Islet precursor cell (in vitro differentiated cells): ENCODE data around the gene VMAC.
A peak's percentile ranks its signal among the peaks of the same experiment; 100 is the strongest.
"Not testable (repeated sequence)": the region's sequence is repeated elsewhere in the genome, so short reads cannot be mapped to it uniquely, and the experiment has no call there.

Experiments
- DNase-seq: peaks from one replicate; pipeline ENCODE4 v3.0.0-alpha.2; 2018

VMAC gene

DNA sequence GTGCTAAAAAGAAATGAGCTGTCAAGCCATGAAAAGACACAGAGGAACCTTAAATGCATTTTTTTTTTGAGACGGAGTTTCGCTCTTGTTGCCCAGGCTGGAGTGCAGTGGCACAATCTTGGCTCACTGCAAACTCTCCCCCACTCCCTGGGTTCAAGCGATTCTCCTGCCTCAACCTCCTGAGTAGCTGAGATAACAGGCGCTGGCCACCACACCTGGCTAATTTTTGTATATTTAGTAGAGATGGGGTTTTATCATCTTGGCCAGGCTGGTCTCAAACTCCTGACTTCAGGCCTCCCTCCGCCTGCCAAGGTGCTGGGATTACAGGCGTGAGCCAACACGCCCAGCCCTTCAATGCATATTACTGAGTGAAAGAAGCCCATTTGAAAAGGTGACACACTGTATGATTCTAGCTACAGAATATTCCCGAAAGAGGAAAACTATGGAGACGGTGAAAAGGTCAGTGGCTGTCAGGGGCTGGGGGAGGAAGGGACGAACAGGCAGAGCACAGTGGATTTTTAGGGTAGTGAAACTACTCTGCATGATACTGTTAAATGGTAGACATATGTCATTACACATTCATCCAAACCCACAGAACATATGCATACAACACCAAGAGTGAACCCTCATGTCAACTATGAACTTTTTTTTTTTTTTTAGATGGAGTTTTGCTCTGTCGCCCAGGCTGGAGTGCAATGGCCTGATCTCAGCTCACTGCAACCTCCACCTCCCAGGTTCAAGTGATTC lies 20.4 kb upstream of the VMAC start:
- DNase-seq = not testable (repeated sequence)

DNA sequence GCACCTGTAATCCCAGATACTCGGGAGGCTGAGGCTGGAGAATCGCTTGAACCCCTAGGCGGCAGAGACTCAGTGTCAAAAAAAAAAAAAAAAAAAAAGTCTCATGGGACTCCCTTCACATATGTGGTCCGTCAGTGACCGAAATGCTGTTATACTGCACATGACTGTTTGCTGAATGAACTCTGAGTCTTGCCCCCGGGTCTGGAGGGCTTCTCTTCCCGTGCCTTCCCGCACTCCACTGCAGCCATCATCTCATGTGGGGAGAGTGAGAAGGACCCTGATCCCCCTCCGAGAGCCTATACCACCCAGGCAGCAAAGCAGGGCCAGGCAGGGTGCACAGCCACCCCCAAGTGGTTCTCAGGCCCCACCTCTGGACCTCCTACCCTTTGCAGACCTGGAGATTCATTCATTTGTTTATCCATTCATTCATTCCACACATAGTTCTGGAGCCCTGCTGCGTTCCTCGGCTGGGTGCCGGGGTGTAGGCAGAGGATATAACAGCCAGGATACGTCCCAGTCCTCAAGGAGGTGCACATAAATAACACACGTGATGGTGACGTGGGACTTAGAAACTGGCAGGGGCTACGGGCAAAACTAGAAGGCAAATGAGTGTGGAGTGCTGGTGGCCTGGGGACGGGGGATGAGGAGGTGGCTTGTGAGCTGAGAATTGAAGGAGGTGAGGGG lies 15.2 kb upstream of the VMAC start:
- no peak for DNase-seq

DNA sequence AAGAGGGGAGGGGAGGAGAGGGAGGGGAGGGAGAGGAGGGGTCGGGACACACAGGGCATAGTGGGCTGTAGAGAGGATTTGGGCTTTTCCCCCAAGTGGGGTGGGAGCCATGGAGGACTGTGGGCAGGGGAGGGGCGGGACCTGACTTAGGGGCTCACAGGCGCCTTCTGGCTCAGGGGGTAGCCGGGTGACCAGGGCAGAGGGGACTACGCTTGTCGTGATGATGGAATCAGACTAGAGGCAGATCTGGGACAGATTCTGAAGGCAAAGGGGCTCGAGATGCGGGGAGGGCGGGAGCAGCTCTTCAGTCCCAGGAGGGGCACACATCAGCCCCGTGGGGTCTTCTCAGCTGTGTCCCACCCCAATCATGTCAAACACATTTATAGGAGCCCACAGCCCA lies 14.6 kb upstream of the VMAC start:
- no peak for DNase-seq

DNA sequence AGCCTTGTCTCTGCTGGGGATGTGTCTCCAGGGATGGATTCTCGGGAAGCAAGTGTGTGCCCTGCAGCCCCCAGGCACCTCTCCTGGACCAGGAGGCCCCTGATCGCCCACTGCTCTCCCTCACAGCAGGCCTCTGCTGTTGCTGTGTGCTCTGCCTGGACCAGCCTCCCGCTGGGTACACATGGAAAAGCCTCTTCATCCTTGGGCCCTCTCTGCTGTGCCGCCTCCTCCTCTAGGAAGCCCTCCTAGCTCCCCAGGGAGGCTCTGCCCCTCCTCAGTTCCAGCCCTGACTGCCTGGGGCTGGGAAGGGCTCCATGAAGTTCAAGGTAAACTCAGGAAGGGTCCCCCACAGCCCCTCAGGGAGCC lies 13.1 kb upstream of the VMAC start:
- DNase-seq = no peak

DNA sequence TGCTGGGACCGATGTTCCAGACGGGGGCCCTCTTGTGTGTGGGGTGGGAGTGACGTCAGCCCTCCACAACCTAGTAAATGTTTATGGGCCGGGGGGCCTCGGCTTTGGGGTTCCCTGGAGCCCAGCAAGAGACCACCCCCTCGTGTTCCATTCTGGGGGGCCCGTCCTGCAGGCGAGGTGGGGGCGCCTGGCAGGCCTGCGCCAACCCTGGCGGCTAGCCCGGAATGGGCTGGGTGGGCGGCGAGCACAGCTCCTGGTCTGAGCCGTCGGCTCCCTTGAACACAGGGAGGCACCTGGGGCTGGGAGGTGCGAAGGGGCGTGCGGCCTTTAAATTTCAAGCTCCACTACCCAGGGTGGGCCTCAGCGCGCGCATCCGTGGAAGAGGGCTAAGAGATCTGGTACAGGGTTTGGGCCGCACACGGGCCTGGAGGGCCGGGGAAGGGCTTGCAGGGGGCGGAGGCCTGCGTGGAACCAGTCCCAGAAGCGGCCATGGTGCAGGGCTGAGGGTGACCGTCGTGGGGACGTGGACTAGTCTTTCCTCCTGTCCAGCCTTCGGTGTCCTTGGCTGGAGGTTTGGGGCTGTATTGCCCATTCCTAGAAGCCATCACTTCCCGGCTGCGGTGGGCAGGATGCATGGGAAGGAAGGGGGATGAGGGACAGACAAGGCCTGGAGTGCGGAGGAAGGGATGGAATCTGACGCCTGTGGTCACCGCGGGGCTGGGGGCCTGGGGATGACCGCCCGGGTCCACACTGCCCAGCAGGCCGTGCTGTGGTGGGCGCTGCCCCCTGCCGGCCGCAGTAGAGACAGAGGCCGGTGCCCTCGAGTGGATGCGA lies 12.5 kb upstream of the VMAC start:
- peak; percentile 81 for DNase-seq

DNA sequence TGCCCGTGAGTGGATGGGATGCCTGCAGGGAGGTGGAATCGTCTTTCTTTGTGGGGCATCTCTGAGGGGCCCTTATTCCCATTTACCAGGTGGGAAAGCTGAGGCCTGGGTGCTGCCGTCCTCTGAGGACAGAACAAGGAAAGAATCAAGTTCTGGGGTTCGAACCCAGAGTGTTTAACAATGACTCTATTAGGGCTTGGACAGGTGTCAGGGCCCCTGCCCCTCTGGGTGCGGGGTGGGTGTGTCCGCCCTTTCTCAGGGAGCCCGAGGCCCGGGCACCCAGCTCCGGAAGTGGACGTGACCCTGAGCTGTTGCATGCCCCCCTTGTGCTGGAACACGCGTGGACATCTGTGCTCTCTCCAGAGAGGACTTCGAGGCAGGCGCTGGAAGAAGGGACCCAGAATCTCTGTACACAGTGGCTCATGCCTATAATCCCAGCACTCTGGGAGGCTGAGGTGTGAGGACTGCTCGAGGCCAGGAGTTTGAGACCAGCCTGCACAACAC lies 11.8 kb upstream of the VMAC start:
- DNase-seq = no peak

DNA sequence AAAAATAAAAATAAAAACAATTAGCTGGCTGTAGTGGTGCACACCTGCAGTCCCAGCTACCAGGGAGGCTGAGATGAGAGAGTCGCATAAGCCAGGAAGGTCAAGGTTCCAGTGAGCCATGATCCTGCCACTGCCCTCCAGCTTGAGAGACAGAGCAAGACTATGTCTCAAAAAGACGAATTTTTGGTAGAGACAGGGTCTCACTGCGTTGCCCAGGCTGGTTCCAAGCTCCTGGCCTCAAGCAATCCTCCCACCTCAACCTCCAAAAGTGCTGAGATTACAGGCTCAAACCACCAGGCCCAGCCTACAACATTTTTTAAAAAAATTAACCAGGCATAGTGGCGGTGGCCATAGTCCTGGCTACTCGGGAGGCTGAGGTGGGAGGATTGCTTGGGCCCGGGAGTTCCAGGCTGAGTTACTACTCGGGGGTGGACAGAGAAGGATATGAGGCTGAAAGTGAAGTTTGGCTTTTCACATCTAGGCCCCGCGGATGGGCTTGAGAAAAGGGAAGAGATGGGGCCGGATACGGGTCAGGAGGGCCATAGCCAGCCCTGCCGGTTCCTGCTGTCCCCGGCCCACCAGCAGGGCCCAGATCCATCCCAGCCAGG lies 11.3 kb upstream of the VMAC start:
- no peak for DNase-seq

DNA sequence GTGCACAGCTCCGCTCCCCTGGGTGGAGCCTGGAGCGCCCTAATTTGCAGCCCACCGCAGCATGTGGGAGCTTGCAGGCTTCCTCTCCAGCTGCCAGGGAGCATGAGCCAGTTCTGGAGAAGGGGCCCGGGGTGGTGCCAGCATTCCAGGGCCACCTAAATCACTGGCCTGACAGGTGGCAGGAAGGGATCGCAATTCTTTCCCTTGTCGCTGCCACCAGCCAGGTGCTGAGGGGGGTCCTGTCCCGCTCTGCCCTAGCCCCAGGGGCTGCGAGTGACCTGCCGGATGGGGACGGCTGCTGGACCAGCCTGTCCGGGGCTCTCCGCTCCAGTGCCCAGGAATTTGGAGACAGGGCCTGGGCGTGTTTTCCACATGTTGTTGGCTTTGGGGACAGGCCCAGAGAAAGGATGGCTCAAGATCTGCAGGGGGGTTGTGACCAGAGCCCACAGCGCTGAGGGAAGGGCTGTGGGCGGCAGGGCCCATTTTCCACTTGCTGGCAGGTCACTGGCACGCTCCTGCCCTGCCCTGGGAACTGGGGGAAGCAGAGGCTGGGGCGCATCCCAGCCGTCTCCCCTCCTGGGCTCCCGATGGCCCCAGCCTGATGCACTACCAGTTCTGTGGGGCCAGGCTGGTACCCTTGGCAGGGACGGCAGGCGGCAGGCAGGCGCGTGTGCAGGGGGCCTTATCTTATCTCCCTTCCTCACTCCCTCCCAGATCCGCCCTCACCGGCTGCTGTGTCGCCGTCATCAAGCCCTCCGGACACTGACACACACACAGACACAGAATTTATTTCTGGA lies 10.6 kb upstream of the VMAC start:
- no peak for DNase-seq

DNA sequence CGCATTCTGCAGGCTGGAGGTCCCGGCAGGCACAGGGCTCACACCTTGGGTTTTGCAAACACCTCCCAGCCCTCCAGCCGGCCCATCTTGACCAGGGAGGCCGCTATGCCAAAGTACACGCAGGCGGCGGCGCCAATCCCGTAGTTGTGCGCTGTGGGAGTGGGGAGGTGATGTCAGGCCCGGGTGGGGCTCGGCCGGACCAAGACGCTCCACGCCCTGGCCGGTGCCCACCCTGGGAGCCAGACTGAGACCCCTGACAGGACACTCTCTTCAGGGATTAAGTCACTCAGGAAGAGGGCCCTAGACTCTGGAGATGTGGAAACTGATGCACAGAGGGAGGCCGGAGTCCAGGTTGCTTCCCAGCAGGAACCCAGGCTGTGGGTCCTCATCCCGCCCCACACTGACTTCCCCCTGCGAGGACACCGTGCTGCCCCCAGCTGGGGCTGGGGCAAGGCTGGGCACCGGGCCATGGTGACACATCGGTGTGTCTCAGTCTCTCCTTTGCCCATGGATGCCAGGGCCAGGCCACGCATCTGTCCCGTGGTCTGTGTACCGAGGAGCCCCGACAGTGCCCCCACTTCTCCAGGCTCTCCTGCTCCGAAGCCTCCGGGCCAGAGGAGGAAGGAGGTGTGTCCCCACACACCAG lies 9.8 kb upstream of the VMAC start:
- no peak for DNase-seq

DNA sequence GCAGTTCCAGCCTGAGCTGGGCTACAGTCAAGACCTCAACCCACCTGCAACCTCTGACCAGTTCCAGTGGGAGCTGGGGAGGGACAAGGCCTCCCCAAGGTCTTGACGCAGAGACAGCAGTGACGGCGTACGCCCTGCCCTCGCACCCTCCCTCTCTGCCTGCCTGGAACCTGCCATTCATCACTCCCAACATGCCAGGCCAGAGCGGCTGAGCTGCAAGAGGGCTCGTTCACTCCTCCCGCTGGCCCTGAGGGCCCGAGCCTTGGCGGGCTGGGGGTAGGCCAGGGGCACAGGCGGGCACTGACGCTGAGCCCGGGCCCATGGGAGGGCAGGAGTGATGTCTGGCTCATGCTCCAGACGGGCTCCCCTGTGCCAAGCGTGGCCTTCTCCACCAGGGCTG lies 9.3 kb upstream of the VMAC start:
- no peak for DNase-seq

DNA sequence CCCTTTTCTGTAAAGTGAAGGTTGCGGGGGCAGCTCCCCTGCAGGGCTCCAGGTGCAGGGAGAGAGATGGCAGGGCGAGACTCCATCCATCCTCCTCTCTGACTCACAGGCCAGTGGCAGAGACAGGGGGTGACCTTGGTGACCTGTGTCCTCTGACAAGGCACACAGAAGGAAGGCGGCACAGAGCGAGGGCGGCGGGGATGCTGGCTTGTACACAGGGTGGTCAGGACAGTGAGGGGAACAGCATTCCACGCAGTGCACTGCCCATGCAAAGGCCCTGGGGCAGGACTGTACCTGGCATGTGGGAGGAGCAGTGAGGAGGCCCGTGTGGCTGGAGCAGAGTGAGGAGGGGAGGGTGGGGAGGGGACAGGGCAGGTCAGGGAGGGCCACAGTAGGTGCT lies 8.8 kb upstream of the VMAC start:
- DNase-seq = no peak

DNA sequence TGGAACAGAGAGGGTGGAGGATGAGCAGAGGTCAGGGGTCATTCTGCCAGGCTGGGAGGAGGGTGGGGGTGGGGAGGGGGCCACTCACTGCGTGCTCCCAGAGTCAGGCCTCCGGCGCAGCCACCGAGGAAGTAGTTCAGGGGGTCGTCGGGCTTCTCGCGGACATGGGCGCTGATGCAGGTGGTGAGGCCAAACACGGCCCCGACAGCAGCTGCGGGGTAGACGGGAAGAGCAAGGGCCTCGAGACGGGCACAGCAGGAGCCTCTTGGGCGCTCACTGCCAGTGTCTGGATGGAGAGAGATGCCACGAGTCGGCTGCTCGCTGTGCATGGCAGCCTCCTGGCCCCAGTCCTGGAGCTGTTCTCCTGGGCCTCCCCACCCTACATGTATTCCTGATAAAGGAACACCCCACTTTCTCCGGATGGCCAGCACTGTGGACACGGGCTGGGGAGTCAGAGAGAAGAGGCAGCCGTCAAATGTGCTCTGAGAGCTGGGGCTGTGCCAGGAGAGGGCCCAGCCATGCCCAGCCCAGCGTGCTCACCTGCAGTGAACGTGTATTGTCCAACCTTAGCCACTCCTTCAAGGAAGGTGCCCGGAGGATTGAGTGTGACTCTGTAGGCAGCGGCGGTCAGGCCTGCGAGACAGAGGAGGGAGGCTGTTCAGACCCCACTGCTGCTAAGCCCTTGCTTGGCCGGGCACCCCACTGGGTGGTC lies 8.2 kb upstream of the VMAC start:
- no peak for DNase-seq

DNA sequence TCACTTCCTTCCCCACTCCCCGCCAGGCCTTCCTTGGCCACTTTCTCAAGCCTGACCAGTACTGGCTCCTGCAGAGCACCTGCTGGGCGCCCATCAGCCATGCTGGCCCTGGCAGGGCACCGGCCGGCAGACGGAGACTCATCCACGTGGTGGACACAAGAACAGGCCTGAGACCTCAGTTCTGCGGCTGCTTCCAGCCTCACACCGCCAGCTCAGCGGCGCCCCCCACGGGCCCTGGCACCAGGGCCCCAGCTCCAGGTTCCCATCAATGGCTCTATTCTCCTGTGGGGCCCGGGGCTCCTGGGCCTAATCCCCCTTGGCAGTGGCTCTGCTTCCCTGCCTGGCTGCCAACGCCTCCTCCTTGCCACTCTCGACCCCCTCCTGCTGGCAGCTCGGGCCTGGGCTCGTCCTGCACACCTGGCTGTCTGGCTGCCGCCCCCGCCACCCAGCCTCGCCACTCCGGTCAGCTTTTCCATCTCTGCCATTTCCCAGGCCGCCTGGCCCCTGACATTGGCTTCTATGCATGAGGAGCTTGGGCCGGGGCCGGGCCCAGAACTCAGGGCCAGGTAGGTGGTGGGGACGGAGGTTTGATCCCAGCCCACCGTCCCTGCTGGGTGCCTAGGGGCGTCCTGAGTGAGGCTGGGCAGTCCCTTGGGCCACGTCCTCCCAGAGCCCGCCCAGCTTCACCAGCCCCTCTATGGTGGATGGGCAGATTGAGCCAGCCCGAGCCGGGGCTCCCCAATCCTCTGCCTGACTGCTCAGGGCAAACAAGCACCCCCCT lies 7.3 kb upstream of the VMAC start:
- no peak for DNase-seq

DNA sequence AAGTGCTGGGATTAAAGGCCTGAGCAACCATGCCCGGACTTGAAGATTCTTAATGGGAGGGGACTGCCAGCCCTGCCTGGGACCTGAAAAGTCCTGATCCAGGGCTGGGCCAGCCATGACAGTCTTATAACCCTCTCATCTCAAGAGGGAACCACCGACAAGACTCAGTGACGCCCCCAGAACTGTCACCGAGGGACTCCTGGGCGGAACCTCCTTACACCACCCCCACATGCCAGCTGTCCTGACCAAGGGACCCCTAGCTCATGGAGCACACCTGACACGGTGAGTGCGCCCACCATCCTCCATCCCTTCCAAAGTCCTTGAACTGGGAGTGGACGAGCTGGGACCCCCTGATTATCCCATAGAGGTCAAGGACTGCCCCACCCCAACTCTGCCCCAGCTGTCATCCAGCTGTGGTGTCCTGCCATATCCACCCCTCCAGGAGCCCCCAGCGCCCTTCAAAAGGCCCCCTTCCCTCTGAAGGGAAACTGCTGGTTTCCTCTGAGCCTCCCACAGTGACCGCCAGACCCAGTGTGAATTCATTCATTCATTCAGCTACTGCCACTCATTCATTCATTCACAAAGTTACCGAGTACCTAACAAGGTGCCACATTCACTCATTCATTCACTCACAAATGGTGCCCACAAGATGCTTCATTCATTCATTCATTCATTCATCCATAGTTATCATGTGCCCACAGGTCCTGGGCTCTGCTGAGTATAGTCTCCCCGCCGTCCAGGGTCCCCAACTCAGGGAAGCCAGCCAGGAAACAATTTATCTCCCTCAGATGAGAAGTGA lies 4.7 kb upstream of the VMAC start:
- DNase-seq = no peak

DNA sequence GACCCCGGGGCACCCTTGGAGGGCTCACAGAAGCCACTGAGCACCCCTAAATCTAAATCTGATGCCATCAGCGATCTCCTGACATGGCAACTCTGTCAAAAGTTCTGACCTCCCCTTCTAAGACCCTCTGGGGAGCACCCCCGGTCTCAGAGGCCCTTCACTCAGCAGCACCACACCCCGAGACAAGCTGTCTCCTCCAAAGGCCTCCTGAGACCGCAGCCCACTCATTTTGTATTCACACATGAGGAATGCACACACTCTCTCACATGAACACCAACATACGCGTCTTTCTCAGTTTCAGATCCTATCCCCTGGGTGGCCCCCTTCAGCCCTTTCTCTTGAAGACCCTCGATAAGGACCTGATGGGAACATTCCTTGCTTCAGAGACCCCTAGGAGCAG lies 3.7 kb upstream of the VMAC start:
- no peak for DNase-seq

DNA sequence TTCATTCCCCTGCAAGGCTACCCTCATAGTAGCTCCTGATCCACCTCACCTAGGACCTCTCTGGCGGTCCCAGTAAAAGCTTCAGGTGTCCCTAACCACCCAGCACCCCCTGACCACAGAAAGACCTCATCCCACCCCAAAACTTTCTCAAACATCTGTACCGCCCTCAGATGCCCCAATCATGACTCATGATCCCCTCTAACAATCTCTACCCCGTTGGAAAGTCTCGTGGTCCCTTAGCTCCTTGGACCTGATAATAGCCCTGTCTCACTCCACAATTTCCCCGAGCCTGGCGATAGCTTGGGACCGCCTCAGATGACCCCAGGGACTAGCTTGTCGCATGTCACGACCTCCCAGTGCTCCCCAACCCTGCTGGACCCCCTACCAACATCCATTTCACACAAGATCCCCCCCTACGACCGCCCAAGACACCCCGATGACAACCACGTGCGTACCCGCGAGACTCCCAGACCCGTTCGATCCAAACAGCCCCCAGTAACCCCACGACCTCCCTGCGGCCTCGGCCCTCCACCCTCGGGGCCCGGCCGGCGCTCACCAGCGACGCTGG lies 1.5 kb upstream of the VMAC start:
- no peak for DNase-seq

DNA sequence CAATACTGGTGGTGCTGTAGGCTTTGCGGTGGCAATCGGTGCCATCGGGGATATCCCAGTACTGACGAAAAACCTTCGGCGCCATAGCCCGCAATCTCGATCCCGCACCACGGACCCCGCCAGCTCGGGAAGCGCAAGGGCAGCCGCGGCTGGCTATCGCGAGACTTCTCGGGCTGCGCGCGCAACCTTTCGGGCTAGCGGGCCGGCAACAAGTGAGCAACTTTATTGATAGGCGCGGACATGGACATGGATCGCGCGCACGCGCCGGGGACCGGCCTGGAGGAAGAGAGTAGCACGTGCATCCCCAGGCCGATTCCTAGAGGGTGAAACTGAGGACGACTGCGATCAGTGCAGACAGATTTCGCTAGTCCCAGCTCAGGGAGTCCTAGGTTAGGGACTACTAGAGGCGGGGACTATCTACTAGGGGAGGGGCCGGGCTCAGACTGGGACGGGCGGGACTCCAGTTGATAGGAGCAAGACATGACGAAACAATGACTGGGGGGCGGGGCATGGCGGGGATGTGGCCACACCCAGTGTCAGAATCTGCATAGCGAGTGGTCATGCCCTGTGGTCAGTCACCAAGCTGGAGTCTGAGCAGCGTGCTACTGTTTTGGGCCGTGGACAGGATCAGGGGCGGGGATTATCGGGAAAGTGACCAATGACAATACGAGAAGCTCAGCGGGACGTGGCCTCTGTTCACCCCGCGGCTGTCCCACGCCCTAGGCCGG lies 884 bp upstream of the VMAC start, which contains the start of gene NDUFA11:
Gene NDUFA11, minus strand, starts transcription at position 167 of the 728 bp plus-strand sequence. Its CDS starts 82 bp downstream, at position 85.
- peak; percentile 97 for DNase-seq

DNA sequence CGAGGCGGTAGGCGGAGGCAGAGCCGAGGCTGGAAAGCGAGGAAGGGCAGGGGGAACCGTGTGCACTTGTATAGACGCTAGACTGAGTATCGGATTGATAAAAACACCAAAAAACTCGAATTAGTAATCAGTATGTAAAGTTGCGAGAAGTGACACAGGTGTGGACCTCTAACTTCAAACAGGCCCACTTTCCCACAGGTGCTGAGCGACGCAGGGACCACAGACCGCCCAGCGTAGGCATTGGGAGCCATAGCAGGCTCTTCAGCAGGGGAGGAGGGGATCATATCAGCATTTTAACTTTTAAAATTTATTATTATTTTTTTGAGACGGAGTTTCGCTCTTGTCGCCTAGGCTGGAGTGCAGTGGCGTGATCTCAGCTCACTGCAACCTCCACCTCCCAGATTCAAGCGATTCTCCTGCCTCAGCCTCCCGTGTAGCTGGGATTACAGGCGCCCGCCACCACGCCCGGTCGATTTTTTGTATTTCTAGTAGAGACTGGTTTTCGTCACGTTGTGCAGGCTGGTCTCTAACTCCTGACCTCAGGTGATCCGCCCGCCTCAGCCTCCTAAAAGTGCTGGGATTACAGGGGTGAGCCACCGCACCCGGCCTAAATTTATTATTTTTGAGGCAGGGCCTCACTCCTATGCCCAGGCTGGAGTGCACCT lies 574 bp downstream of the VMAC start:
- DNase-seq = no peak
